NCI-H1930 (cell line): ENCODE measurements around the gene KIAA1755.

ENCODE experiments used
- DNase-seq, 2 experiments: peaks; one replicate each; lab custom pipeline; 2025; lab: John Stamatoyannopoulos, UW

The KIAA1755 gene

GRCh38 chr20:38219006-38219950 lies 41.3 kb downstream of the KIAA1755 start:
- DNase-seq, result no peak

- no peak for DNase-seq
These were observed 42.0 kb downstream of the KIAA1755 start for GRCh38 chr20:38218566-38218885.

GRCh38 chr20:38217791-38218565 lies 42.6 kb downstream of the KIAA1755 start:
- no peak for DNase-seq

GRCh38 chr20:38216746-38217595 lies 43.6 kb downstream of the KIAA1755 start:
- DNase-seq, result no peak

GRCh38 chr20:38216201-38216600 lies 44.3 kb downstream of the KIAA1755 start:
- DNase-seq, result no peak

- no peak for DNase-seq
These were observed 45.0 kb downstream of the KIAA1755 start for GRCh38 chr20:38215194-38216182.

- DNase-seq, result no peak
These were observed 46.0 kb downstream of the KIAA1755 start for GRCh38 chr20:38214256-38215193.

- DNase-seq, result no peak
These were observed 47.0 kb downstream of the KIAA1755 start for GRCh38 chr20:38213607-38213940.

GRCh38 chr20:38212806-38213606 lies 47.5 kb downstream of the KIAA1755 start:
- DNase-seq, result no peak

- DNase-seq, result no peak
These were observed 49.1 kb downstream of the KIAA1755 start for GRCh38 chr20:38211200-38212097.

- DNase-seq, result no peak
These were observed 49.8 kb downstream of the KIAA1755 start for GRCh38 chr20:38210741-38211140.

- DNase-seq, result no peak
These were observed 50.7 kb downstream of the KIAA1755 start for GRCh38 chr20:38209736-38210405.

GRCh38 chr20:38209054-38209675 lies 51.4 kb downstream of the KIAA1755 start:
- no peak for DNase-seq

GRCh38 chr20:38208523-38208922 lies 52.0 kb downstream of the KIAA1755 start:
- DNase-seq, result no peak

- no peak for DNase-seq
These were observed 52.4 kb downstream of the KIAA1755 start for GRCh38 chr20:38208088-38208487.

GRCh38 chr20:38207621-38208020 lies 52.9 kb downstream of the KIAA1755 start:
- DNase-seq, result no peak

- DNase-seq, result no peak
These were observed 55.5 kb downstream of the KIAA1755 start for GRCh38 chr20:38205001-38205400.
